GM19463 (cell line): ENCODE data around the gene UBE2QL1.

Experiments
- ATAC-seq: cut with Tn5 transposase; IDR thresholded peaks from one replicate; pipeline ENCODE4 v1.9.1; 2021; ENCODE audit warnings: mild to moderate bottlenecking, moderate library complexity; ENCODE audit not compliant: unreplicated experiment

The UBE2QL1 gene

DNA sequence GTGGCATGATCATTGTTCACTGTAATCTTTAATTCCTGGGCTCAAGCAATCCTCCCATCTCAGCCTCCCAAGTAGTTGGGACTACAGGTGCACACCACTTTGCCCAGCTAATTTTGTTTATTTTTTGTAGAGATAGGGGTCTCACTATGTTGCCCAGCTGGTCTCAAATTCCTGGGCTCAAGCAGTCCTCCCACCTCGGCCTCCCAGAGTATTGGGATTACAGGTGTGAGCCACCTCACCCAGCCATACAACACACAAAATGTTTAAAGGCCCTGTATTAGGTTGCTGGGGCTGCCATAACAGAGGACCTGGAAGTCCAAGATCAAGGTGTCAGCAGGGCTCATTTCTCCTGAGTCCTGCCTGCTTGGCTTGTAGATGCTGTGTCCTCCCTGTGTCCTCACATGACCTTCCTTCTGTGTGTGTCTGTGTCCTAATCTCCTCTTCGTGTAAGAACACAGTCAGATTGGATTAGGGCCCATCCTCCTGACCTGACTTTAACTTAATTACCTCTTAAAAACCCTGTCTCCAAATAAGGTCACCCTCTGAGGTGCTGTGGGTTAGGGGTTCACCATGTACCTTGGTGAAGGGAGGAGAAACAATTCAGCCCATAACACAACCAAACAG lies 5.4 kb downstream of the UBE2QL1 start:
- no peak for ATAC-seq

DNA sequence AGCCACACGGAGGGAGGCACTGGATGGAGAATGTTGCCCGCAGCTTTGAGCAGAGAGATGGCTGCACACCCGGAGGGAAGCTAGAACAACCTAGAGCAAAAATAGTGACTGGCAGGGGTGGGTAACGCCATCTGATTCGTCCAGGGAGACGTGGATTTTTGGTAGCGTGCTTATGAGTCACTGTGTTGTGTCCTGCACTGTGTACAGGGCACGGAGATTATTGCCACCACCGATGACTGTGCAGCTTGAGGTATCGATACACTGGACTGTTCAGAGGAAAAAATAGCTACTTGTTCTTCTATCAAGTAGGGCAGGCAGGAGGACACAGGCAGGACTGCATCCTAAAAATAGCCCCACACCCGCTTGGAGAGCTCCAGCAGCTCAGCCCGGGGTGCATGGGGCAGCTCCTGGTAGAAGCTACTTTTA lies 6.0 kb downstream of the UBE2QL1 start:
- ATAC-seq: no peak

DNA sequence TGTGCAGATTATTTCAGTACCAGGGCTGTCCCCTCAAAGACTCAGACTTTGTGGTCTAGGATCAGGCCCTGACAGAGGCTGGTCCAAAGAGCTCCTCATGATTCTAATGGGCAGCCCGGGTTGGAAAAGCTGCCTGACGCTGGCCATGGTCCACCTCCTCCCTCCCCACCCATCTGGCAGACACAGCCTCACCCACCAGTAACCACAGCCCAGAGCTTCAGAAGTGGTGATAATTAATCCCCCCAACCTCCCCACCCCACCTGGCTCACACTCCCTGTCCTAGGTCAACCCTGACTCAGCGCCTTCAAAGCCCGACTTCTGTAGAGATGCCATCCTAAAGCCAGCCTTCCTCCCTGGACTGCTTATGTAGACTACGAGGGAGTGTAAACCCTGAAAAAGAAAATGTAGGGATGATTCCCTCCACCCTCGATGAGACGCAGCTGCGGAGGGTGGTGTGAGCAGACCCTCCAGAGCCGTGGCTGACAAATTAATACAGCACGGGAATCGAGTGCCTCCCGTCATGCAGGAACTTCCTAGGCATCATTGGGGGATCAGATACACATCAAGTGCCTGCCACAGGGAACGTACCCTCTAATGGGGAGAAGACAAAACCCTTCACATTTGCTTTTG lies 7.0 kb downstream of the UBE2QL1 start:
- ATAC-seq: no peak

DNA sequence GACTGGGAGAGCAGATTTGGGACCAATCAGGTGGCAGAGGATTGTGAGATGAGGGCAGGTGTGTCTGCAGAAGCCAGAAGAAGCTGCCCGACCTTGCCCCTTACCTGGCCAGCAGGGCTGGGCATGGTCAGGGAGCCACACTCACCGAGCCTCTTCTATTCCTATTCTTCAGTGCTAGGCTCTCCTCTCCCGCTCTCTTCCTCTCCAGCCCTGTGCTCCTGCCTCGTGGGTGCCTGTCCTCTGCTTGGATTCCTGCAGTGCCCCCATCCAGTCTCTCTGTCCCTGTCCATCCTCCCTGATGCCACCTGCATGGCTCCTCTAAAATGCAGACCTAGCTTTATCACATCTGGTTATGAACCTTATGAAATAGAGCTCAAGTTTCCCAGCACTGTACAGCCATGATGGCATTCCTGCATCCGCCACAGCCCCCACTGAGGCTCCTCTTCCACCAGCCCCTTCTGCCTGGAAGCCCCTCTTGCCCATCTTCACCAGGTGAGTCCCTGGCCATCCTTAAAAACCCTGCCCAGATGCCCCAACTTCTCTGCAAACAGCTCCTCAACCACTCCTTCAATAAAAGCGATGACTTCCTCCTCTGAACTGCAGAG lies 8.2 kb downstream of the UBE2QL1 start:
- no peak for ATAC-seq

DNA sequence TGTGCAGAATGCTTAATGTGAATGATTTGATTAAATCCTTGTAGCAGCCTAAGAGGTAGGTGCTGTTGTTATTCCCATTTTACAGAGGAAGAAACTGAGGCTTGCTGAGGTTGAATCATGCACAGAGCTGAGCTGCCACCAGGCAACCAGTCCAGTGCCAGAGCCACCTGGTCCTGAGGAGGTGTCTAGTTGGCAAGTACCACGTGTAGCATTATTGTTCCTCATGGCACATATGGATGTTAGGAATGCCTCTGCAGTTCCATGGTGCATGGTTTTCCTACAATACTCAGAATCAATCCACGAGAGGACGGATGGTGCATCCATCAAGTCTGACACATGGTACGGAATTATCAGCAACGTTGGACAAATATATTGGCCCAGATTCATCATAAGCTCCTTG lies 8.9 kb downstream of the UBE2QL1 start:
- no peak for ATAC-seq

- ATAC-seq: no peak
Measured at GRCh38 chr5:6458833-6459232, 10.2 kb downstream of the UBE2QL1 start.

DNA sequence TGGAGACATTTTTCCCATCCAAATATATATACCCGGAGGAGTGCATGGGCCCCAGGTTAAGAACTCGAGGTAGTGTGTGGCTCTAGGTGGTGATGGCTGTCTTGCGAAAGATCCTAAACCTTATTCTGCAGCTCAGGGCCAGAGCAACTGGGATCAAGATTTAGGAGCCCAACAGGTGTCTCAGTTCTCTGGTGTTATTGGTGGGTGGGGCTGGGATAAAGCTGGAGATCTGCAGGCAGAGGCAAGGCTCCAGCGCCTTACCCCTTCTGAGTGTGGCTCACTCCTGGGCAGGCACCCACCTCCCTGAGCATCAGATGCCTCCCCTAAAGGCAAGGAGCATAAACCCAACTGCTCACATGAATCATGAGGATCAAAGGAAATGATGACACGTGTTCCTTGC lies 11.2 kb downstream of the UBE2QL1 start:
- no peak for ATAC-seq

DNA sequence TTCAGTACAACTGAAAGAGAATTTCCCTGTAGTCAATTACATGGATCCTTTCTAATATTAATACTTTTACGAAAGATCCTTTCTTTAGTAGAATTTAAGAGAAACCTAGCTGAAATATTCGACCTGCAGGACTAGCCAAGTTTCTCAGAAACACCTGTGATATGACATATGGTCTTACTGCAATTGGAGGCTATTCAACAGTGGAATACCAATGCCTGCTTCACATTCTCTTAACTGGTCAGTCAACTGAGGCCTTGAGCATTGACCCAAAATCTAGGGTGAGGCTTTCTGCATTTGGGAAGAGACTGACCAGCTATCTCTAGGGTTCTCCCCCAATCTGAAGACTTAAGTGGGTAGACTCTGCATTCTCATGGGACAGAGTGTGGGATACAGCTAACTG lies 12.3 kb downstream of the UBE2QL1 start:
- no peak for ATAC-seq

GRCh38 chr5:6461793-6462650 lies 13.4 kb downstream of the UBE2QL1 start:
- no peak for ATAC-seq

DNA sequence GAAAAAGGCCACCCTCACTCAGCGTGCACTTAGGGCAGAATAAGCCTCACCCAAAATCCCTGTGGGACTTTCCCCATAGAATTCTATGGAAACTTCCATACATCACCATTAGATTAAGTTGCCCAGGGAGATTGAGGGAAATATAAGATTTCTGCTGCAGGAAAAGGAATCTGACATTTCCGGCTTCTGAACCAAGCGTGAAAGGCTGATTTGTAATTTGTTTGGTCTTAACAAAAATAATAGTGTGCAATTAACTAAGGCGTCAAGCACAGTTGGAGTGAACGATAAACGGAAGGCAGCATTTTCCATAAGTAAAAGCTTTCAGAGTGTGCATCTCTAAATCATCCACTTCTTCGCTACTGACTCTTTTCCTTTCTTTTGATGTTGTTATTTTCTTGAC lies 14.0 kb downstream of the UBE2QL1 start:
- ATAC-seq: no peak

- no peak for ATAC-seq
Measured at GRCh38 chr5:6464441-6464840, 15.8 kb downstream of the UBE2QL1 start.

GRCh38 chr5:6465831-6466790 lies 17.5 kb downstream of the UBE2QL1 start:
- ATAC-seq: no peak

- ATAC-seq: no peak
Measured at GRCh38 chr5:6466975-6467567, 18.4 kb downstream of the UBE2QL1 start.

- ATAC-seq: no peak
Measured at GRCh38 chr5:6467591-6467990, 18.9 kb downstream of the UBE2QL1 start.

DNA sequence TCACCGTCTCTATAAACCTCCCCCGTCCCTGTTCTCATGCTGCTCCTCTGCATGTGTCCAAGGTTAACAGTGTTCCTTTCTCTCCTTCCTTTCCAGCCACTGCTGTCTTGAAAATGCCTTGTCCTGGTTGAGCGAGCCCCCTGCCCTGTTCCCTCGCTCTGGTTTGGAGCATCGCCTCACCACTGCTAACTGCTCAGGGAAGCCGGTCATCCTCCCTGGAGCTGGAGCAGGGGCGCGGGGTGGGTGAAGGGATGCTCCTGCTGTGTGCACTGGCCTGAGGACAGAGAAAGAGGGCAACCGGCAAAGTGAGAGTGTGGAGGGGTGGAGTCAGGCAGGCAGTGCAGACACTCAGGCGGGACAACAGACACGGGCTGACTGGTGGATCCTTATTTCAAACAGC lies 19.4 kb downstream of the UBE2QL1 start:
- ATAC-seq: no peak

- ATAC-seq: no peak
Measured at GRCh38 chr5:6468870-6469269, 20.2 kb downstream of the UBE2QL1 start.

DNA sequence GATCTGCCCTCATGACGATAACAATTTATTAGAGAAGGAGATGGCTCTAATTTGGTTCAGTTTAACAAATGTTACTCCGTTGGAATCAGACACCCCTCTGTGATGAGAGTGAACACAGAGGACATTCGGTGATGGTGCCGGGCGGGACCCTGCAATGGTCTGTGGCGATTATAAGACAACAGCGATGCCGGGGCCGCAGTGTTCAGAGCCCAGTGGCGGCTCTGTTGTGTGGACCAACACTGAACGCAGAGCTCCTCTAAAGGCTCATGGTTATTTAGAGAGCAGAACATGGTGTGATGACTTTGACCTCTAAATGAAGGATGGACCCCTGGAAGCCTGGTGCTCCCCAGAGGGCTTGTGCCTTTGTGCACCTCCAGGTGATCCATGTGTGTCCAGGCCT lies 21.2 kb downstream of the UBE2QL1 start:
- ATAC-seq: no peak

- no peak for ATAC-seq
Measured at GRCh38 chr5:6470672-6471071, 22.0 kb downstream of the UBE2QL1 start.

- no peak for ATAC-seq
Measured at GRCh38 chr5:6471252-6471651, 22.6 kb downstream of the UBE2QL1 start.

- no peak for ATAC-seq
Measured at GRCh38 chr5:6472792-6473191, 24.1 kb downstream of the UBE2QL1 start.
